Measurements from ENCODE around the gene POLRMT. TPM values are rescaled to one million over a fixed set of nuclear protein-coding genes. Genes with fewer than 3 reads are reported as not detected.

The POLRMT gene
- polyA plus RNA-seq, 1 experiment: 38.6 TPM

DNA sequence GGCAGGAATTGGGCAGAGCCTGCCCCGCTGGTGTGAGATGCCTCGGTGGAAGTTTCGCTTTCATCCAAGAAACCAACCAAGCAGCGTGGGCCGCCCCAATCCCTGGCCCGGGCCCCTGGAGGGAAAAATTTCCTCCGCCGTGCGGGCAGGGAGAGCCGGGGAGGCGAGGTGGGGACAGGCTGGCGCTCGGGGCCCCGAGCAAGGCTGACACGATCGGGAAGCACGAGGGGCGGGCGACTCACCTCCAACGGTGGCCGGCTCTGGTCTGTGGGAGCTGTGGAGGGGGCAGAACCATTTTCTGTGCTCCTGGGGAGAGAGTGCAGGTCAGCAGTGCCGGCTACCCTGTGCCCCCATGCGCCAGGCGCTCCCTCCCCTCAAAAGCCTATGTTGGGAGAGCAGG is 18.7 kb upstream of the POLRMT start:
- H3K27me3 ChIP-seq (ENCODE audit: control insufficient read depth, insufficient read depth, low read length): no peaks in the 10 kb centered on the region
- CTCF ChIA-PET: interaction anchor here (1.1 kb wide), 1 partner anchor 17 kb away, joined by 3 read pairs; no protein-coding TSS in a partner anchor
- DNase-seq (ENCODE audit: low read depth): no peak
- TF ChIP-seq, protein P1, sequence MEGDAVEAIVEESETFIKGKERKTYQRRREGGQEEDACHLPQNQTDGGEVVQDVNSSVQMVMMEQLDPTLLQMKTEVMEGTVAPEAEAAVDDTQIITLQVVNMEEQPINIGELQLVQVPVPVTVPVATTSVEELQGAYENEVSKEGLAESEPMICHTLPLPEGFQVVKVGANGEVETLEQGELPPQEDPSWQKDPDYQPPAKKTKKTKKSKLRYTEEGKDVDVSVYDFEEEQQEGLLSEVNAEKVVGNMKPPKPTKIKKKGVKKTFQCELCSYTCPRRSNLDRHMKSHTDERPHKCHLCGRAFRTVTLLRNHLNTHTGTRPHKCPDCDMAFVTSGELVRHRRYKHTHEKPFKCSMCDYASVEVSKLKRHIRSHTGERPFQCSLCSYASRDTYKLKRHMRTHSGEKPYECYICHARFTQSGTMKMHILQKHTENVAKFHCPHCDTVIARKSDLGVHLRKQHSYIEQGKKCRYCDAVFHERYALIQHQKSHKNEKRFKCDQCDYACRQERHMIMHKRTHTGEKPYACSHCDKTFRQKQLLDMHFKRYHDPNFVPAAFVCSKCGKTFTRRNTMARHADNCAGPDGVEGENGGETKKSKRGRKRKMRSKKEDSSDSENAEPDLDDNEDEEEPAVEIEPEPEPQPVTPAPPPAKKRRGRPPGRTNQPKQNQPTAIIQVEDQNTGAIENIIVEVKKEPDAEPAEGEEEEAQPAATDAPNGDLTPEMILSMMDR (IDR thresholded peaks at IDR 0.05; ENCODE audit: insufficient read depth, low read depth, low read length): no peak
- H3K4me3 ChIP-seq (ENCODE audit: low read depth, low read length): no peak overlapping the region
- peaks cover 28% of the 10 kb centered on the region for H3K36me3 ChIP-seq (ENCODE audit: control insufficient read depth, insufficient read depth, low read length)
- POLR2A ChIA-PET: no interaction called here

DNA sequence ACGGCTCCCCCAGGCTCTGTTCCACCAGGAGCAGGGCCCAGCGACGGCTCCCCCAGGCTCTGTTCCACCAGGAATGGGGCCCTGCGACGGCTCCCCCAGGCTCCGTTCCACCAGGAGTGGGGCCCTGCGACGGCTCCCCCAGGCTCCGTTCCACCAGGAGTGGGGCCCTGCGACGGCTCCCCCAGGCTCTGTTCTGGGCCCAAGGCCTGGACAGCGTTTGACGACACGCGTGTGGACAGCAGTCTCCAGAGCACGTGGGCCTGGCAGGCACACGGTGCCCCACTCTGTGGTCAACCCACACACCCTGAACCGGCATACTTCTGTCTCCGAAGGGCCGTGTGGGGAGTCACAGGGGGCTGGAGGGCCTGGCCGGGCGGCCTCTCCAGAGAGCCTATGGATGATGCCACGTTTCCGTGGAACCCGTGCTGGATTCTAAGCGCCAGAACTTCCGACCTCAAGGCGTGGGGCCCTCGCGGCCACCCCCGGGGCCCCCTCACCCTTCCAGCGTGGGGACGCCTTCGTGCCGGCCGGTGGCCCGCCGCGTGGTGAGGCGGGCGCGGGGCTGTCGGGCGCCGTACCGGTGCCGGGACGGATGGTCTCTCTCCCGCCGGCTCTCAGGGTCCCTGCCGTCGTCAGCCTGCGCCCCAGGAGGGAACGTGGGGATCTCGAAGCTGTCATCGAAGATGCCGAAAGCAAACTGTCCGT is 17.9 kb upstream of the POLRMT start:
- no peak overlapping the region for H3K4me3 ChIP-seq (ENCODE audit: low read depth, low read length)
- H3K36me3 ChIP-seq (ENCODE audit: control insufficient read depth, insufficient read depth, low read length): peaks cover 31% of the 10 kb centered on the region
- ChIA-PET CTCF (interaction anchor here (1.1 kb wide), 1 partner anchor 16 kb away, joined by 3 read pairs; no protein-coding TSS in a partner anchor), POLR2A (no interaction called here)
- H3K27me3 ChIP-seq (ENCODE audit: control insufficient read depth, insufficient read depth, low read length): no peaks in the 10 kb centered on the region
- no peak for DNase-seq (ENCODE audit: low read depth)
- TF ChIP-seq, protein P1 (IDR thresholded peaks at IDR 0.05; ENCODE audit: insufficient read depth, low read depth, low read length): no peak

DNA sequence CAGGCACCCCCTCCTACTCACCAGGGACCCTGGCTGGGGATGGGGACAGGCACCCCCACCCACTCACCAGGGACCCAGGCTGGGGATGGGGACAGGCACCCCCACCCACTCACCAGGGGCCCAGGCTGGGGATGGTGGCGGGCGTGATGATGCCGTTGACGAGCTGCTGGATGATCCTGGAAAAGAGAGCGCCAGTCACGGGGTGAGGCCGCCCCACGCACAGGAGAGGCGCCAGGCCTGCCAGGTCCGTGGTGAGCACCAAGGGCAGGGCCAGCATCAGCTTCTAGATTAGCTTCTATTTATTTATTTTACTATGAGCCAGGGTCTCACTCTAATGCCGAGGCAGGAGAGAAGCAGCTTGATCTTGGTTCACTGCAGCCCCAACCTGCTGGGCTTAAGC is 16.8 kb upstream of the POLRMT start:
- POLR2A ChIA-PET: no interaction called here
- Histone ChIP-seq H3K27me3 (ENCODE audit: control insufficient read depth, insufficient read depth, low read length) (no peaks in the 10 kb centered on the region), H3K4me3 (ENCODE audit: low read depth, low read length) (no peak overlapping the region), H3K36me3 (ENCODE audit: control insufficient read depth, insufficient read depth, low read length) (peaks cover 34% of the 10 kb centered on the region)
- TF ChIP-seq, protein P1 (IDR thresholded peaks at IDR 0.05; ENCODE audit: insufficient read depth, low read depth, low read length): no peak
- CTCF ChIA-PET: no interaction called here
- no peak for DNase-seq (ENCODE audit: low read depth)

DNA sequence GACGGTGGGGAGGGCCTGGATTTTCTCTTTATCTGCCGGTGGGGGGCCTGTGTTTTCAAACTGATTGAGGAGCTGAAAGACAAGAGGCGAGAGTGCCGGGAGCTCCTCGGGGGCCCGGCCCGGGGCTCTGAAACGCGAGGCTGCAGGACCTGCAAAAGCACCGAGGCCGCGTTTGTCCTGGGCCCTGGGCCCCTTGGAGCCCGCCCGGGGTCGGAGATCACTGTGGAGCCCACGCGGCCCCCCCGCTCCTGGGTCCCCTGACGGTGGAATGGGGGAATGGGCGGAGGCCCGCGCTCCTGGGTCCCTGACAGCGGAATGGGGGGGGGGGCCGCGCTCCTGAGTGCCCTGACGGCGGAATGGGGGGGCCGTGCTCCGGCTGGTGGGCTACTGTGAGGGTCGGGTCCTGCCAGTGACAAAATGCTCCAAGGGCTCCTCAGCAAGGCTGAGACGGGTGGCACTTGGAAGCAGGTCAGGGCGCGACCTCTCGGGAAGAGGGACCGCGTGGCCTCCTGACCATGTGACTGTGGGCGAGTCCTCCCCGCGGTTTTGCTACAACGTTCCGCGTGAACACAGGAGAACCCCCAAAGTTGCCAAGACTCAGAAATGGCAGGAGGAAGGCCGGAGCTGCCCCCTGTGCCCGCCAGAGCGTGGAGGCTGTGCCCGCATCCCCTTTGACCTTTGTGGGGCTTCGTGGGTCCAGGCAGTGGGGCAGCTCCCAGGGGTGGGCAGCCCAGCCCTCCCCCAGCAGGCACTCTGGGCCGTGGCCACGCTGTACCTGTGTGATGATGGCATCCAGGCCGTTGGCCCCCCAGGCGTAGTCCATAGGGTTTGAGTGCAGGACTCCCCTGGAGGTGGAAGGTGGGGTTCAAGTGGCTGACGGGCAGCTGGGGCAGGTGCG is 15.8 kb upstream of the POLRMT start:
- H3K36me3 ChIP-seq (ENCODE audit: control insufficient read depth, insufficient read depth, low read length): peaks cover 36% of the 10 kb centered on the region
- DNase-seq (ENCODE audit: low read depth): no peak
- H3K27me3 ChIP-seq (ENCODE audit: control insufficient read depth, insufficient read depth, low read length): no peaks in the 10 kb centered on the region
- TF ChIP-seq, protein P1 (IDR thresholded peaks at IDR 0.05; ENCODE audit: insufficient read depth, low read depth, low read length): no peak
- CTCF ChIA-PET: no interaction called here
- H3K4me3 ChIP-seq (ENCODE audit: low read depth, low read length): no peak overlapping the region
- POLR2A ChIA-PET: no interaction called here

DNA sequence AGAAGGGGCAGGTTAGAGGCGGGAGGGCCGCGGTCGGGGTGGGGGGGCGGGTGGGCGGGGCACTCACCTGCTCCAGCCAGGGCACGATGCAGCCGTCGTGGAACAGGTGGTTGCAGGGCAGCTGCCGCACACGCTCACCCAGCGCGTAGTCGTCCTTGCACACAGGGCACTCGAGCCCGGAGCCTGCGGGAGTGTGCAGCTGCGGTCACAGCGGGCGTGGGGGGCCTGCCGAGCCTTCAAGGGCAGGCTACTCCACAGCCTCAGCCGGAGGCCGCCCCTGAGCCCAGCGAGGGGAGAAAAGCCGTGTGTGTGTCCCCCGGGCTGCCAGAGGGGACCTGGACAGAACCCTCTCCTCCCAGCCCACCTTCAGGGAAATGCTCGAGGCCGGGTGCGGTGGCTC is 15.0 kb upstream of the POLRMT start:
- TF ChIP-seq, protein P1 (IDR thresholded peaks at IDR 0.05; ENCODE audit: insufficient read depth, low read depth, low read length): no peak
- CTCF ChIA-PET: no interaction called here
- POLR2A ChIA-PET: no interaction called here
- H3K36me3 ChIP-seq (ENCODE audit: control insufficient read depth, insufficient read depth, low read length): peaks cover 29% of the 10 kb centered on the region
- no peak overlapping the region for H3K4me3 ChIP-seq (ENCODE audit: low read depth, low read length)
- H3K27me3 ChIP-seq (ENCODE audit: control insufficient read depth, insufficient read depth, low read length): no peaks in the 10 kb centered on the region
- DNase-seq (ENCODE audit: low read depth): no peak

Measured in BJ (cell line).